H1 (cell line): ENCODE measurements around the gene NPFF.

Source experiments
- CTCF ChIP-seq, 3 experiments: IDR thresholded peaks; 1 replicate in 2 of 3; 2 replicates in 1 of 3; pipeline versions ENCODE4 v1.5.1 to v1.6.1; 2011; ENCODE audit warnings: low read length in 3 of 3, mild to moderate bottlenecking in 3 of 3, inconsistent platforms in 2 of 3, low read depth in 1 of 3, moderate library complexity in 1 of 3; ENCODE audit not compliant: insufficient read depth in 1 of 3; ENCODE audit errors: control extremely low read depth in 1 of 3
- EGR1 ChIP-seq: IDR thresholded peaks from 2 replicates; pipeline ENCODE4 v1.6.1; 2011; ENCODE audit warnings: low read depth, low read length, borderline replicate concordance
- EP300 ChIP-seq, 2 experiments: IDR thresholded peaks; 1 replicate in 1 of 2; 2 replicates in 1 of 2; pipeline ENCODE4 v1.6.1; 2011 to 2012; ENCODE audit warnings: low read depth in 2 of 2, low read length in 2 of 2, mild to moderate bottlenecking in 2 of 2, borderline replicate concordance in 1 of 2, inconsistent platforms in 1 of 2, moderate library complexity in 1 of 2
- EZH2 ChIP-seq: fragments of 200-600 bp; sonication (generic); IDR thresholded peaks from 2 replicates; pipeline ENCODE4 v1.7.1; 2012; ENCODE audit warnings: low read depth, mild to moderate bottlenecking, moderate library complexity, low read length, inconsistent platforms; ENCODE audit not compliant: severe bottlenecking
- GABPA ChIP-seq: IDR thresholded peaks from 2 replicates; pipeline ENCODE4 v1.6.1; 2011; ENCODE audit warnings: mild to moderate bottlenecking, low read length, moderate library complexity, borderline replicate concordance; ENCODE audit not compliant: insufficient read depth
- HDAC2 ChIP-seq, 2 experiments: fragments of 300-600 bp in 1 of 2; sonication (generic) in 1 of 2; IDR thresholded peaks; 2 replicates each; pipeline ENCODE4 v1.6.1; 2011 to 2012; ENCODE audit warnings: low read depth in 2 of 2, low read length in 2 of 2, mild to moderate bottlenecking in 2 of 2, moderate library complexity in 2 of 2, borderline replicate concordance in 1 of 2, inconsistent platforms in 1 of 2
- HDAC6 ChIP-seq: IDR thresholded peaks from one replicate; pipeline ENCODE4 v1.7.1; 2012; ENCODE audit warnings: low read depth, mild to moderate bottlenecking, inconsistent platforms, low read length, moderate library complexity
- POLR2A ChIP-seq, 2 experiments: IDR thresholded peaks; 1 replicate in 1 of 2; 2 replicates in 1 of 2; pipeline ENCODE4 v1.6.1; 2011; ENCODE audit warnings: low read depth in 2 of 2, low read length in 2 of 2, mild to moderate bottlenecking in 2 of 2; ENCODE audit errors: control extremely low read depth in 1 of 2
- RAD21 ChIP-seq, 2 experiments: IDR thresholded peaks in 1 of 2; conservative IDR thresholded peaks in 1 of 2; 2 replicates each; pipeline ENCODE4 v1.6.1; 2011; ENCODE audit warnings: low read depth in 2 of 2, low read length in 2 of 2, improper control_type of control experiment in 1 of 2, inconsistent platforms in 1 of 2, mild to moderate bottlenecking in 1 of 2, moderate library complexity in 1 of 2
- SUZ12 ChIP-seq: fragments of 200-600 bp; sonication (generic); IDR thresholded peaks from 2 replicates; pipeline ENCODE4 v1.6.1; 2012; ENCODE audit warnings: mild to moderate bottlenecking, inconsistent platforms, low read length, moderate library complexity, mixed read lengths
- ZNF274 ChIP-seq: IDR thresholded peaks from 2 replicates; pipeline ENCODE4 v1.7.0; 2012; ENCODE audit warnings: low read length, borderline replicate concordance; ENCODE audit errors: extremely low read depth

GRCh38 chr12:53551889-53552291 is 44.6 kb upstream of the NPFF start:
- no peak for TF ChIP-seq HDAC2 (IDR thresholded peaks at IDR 0.05; ENCODE audit: borderline replicate concordance in 1 of 2, low read depth in 2 of 2, low read length in 2 of 2)
- no peak for TF ChIP-seq POLR2A (IDR thresholded peaks at IDR 0.05; ENCODE audit: control extremely low read depth in 1 of 2, low read depth in 2 of 2, low read length in 2 of 2)
- TF ChIP-seq EGR1: no peak
- TF ChIP-seq CTCF (IDR thresholded peaks at IDR 0.05; ENCODE audit: control extremely low read depth in 1 of 3, insufficient read depth in 1 of 3, low read depth in 1 of 3, low read length in 3 of 3): no peak
- TF ChIP-seq RAD21 (IDR thresholded peaks at IDR 0.05 in 1 of 2, conservative IDR thresholded peaks at IDR 0.05 in 1 of 2; ENCODE audit: low read depth in 2 of 2, low read length in 2 of 2): no peak
- no peak for TF ChIP-seq EZH2
- no peak for TF ChIP-seq HDAC6
- TF ChIP-seq EP300 (IDR thresholded peaks at IDR 0.05; ENCODE audit: borderline replicate concordance in 1 of 2, low read depth in 2 of 2, low read length in 2 of 2): no peak
- TF ChIP-seq ZNF274: no peak
- TF ChIP-seq SUZ12: no peak
- no peak for TF ChIP-seq GABPA
